Stomach (tissue), 8 donors: ENCODE results near the gene BRD3OS. TPM values are rescaled to one million over a fixed set of nuclear protein-coding genes. Genes with fewer than 3 reads are reported as not detected.

Source experiments
- polyA plus RNA-seq, 3 donors: library from polyadenylated mRNA; stranded (reverse); fragments of 200-250 nt; gene quantifications; one replicate each; pipeline ENCODE4 v1.2.3, GENCODE V29; 2013
- total RNA-seq, 5 donors: library from RNA; depleted of rRNA; stranded (reverse); fragments of >200 nt; gene quantifications; one replicate each; pipeline versions ENCODE4 v1.1.0 to v1.2.3, GENCODE V29; 2014 to 2016
- donor health status: healthy with polysubstance abuse.
- donor health status: Bipolar disorder and iron deficiency.
- donor health status: healthy.

The BRD3OS gene
- total and polyA plus RNA-seq, 8 donors = 2.4 to 12.0 (median 6.2) TPM; not detected in 1

Other genes starting within 250 kb of the BRD3OS start
- gene VAV2, start 33.2 kb upstream of the BRD3OS start, total RNA-seq = 10 to 100 TPM in 2 of 5 donors, 1 to 10 TPM in 3; 4.1 to 14.2 (median 6.7) TPM
- gene VAV2, start 33.2 kb upstream of the BRD3OS start, polyA plus RNA-seq = 1 to 10 TPM; 4.1 to 7.8 (median 7.3) TPM
- gene BRD3, start 42.5 kb downstream of the BRD3OS start, total RNA-seq = 10 to 100 TPM; 14.5 to 29.0 (median 22.6) TPM
- 1 to 10 TPM; 6.4 to 8.3 (median 7.9) TPM for gene BRD3, start 42.5 kb downstream of the BRD3OS start, polyA plus RNA-seq
- 10 to 100 TPM in 3 of 5 donors, 1 to 10 TPM in 2; 2.3 to 20.0 (median 13.6) TPM for gene WDR5, start 110.6 kb downstream of the BRD3OS start, total RNA-seq
- 10 to 100 TPM; 12.4 to 22.3 (median 18.4) TPM for gene WDR5, start 110.6 kb downstream of the BRD3OS start, polyA plus RNA-seq
- gene RNU6ATAC, start 139.1 kb downstream of the BRD3OS start, total RNA-seq = not detected
- not detected for gene RNU6ATAC, start 139.1 kb downstream of the BRD3OS start, polyA plus RNA-seq